Measurements from ENCODE around the gene ZNHIT3.

- TF ChIP-seq POLR2A (IDR thresholded peaks at IDR 0.05; ENCODE audit: low read length): no peak
- TF ChIP-seq GATA1 (IDR thresholded peaks at IDR 0.05; ENCODE audit: low read depth, low read length): no peak
Observed at GRCh38 chr17:36459045-36459444, 27.4 kb upstream of the ZNHIT3 start.
